Measurements from ENCODE around the gene COPB2. TPM values are rescaled to one million over a fixed set of nuclear protein-coding genes. Genes with fewer than 3 reads are reported as not detected.

Gene COPB2
- total and polyA plus RNA-seq, 2 of the 4 experiments (the other 2 are of a cell fraction) = 179 to 363 TPM

GRCh38 chr3:139388821-139389551 is 461 bp downstream of the COPB2 start:
- no peaks in the 10 kb centered on the region for H3K36me3 ChIP-seq (ENCODE audit: control insufficient read depth, insufficient read depth, low read length)
- H2BK20ac ChIP-seq (ENCODE audit: low read depth, low read length) = no peak overlapping the region
- peak overlapping the region; percentile 88 for H3K56ac ChIP-seq (ENCODE audit: extremely low read depth, insufficient read depth, low read length)
- peaks cover 43% of the 10 kb centered on the region for H4K20me1 ChIP-seq (ENCODE audit: insufficient read depth, low read length)
- ChIA-PET CTCF (interaction anchor here (0.6 kb wide), 1 partner anchor 25 kb away, joined by 5 read pairs; no protein-coding TSS in a partner anchor), POLR2A (ENCODE audit: unreplicated experiment) (interaction anchor here (1.0 kb wide), 1 partner anchor 25 kb away, joined by 3 read pairs; no protein-coding TSS in a partner anchor)
- H2BK15ac ChIP-seq (ENCODE audit: low read depth, low read length) = no peak overlapping the region
- H3K9ac ChIP-seq (ENCODE audit: low read depth, low read length) = peak overlapping the region; percentile 95
- peak overlapping the region; percentile 83 for H2AK5ac ChIP-seq (ENCODE audit: low read depth, low read length)
- DNase-seq (no peak), ATAC-seq (ENCODE audit: low read depth) (no peak)
- BruUV-seq (replicated peaks) = TSS peak; percentile 60
- WGBS, 2 experiments (ENCODE audit: extremely low coverage in 2 of 2, insufficient read length in 1 of 2) = 0% methylated on average over 12 of the region's 25 CpGs; no CpG with 5 or more reads in 1 of the 2 experiments
- H3K4me1 ChIP-seq (ENCODE audit: control insufficient read depth, insufficient read depth, low read length) = peaks cover 1% of the 10 kb centered on the region
- H4K5ac ChIP-seq (ENCODE audit: low read depth, low read length) = peak overlapping the region; percentile 50; the same call in 1 of the 2 replicates
- intact Hi-C loops (cut with micrococcal nuclease) (loop anchor here (5.0 kb wide), 1 partner anchor 37 kb away; no protein-coding TSS in a partner anchor), dilution Hi-C loops (cut with HindIII; ENCODE audit: low sequenced_read_pairs, unreplicated experiment) (no loop called here), in situ Hi-C loops (cut with MboI; ENCODE audit: low sequenced_read_pairs) (loop anchor here (5.0 kb wide), 1 partner anchor 42 kb away; no protein-coding TSS in a partner anchor)
- no peak for TF ChIP-seq RFX5 (IDR thresholded peaks at IDR 0.05; ENCODE audit: low read depth, low read length)
- TF ChIP-seq FOS (IDR thresholded peaks at IDR 0.05; ENCODE audit: low read depth, low read length) = no peak
- no peak for TF ChIP-seq ELK1 (IDR thresholded peaks at IDR 0.05; ENCODE audit: borderline replicate concordance, low read depth, low read length)
- no peak for TF ChIP-seq CTCF (conservative IDR thresholded peaks at IDR 0.05; ENCODE audit: low read depth, low read length)
- TF ChIP-seq RCOR1 (IDR thresholded peaks at IDR 0.05; ENCODE audit: insufficient replicate concordance, low read length) = no peak
- TF ChIP-seq RAD21 (IDR thresholded peaks at IDR 0.05; ENCODE audit: low read length) = no peak
- H3K18ac ChIP-seq (ENCODE audit: low read depth, low read length) = peak overlapping the region; percentile 45
- H3K4me3 ChIP-seq (ENCODE audit: insufficient read depth, low read depth, low read length) = peak overlapping the region; percentile 72
- peak overlapping the region; percentile 97 for H2AFZ ChIP-seq (replicated peaks; ENCODE audit: low read length, poor library complexity)
- H2BK5ac ChIP-seq (ENCODE audit: low read depth, low read length, poor library complexity, severe bottlenecking) = peak overlapping the region; percentile 87
- H3K23ac ChIP-seq (ENCODE audit: low read depth, low read length) = peak overlapping the region; percentile 94; the same call in 1 of the 2 replicates
- peak overlapping the region; percentile 91 for H3K27ac ChIP-seq (ENCODE audit: insufficient read depth, low read length)
- H3K9me3 ChIP-seq (ENCODE audit: control insufficient read depth, insufficient read depth, low read length) = no peaks in the 10 kb centered on the region
- H3K4ac ChIP-seq (ENCODE audit: low read depth, low read length) = peak overlapping the region; percentile 93
- H3K14ac ChIP-seq (replicated peaks; ENCODE audit: low read depth, low read length) = peak overlapping the region; percentile 96
- H2AK9ac ChIP-seq (replicated peaks; ENCODE audit: low read depth, low read length, poor library complexity) = peak overlapping the region; percentile 99
- H4K8ac ChIP-seq (ENCODE audit: low read depth in 2 of 2, low read length in 2 of 2) = peak overlapping the region; percentile 72 to 96
- H3K4me2 ChIP-seq (ENCODE audit: low read depth, low read length) = peak overlapping the region; percentile 90; the same call in 1 of the 2 replicates
- 0 out of 2 replicates have a peak, but pooled peaks cover 3% of the 10 kb centered on the region for H3K9me1 ChIP-seq (ENCODE audit: insufficient read depth, low read length)
- peak overlapping the region; percentile 36 for H2BK120ac ChIP-seq (ENCODE audit: low read depth, low read length)
- no peaks in the 10 kb centered on the region for H3K27me3 ChIP-seq (ENCODE audit: control insufficient read depth, insufficient read depth, low read length)
- H4K91ac ChIP-seq (ENCODE audit: insufficient read depth, low read depth, low read length) = peak overlapping the region; percentile 89
- peaks cover 2 to 19% of the 10 kb centered on the region in 2 experiments; a peak in 2 of 4 replicates for H3K79me1 ChIP-seq (ENCODE audit: low read depth in 1 of 2, low read length in 2 of 2)
